ENCODE results near the gene ALKBH7. TPM values are rescaled to one million over a fixed set of nuclear protein-coding genes. Genes with fewer than 3 reads are reported as not detected.

ALKBH7 gene, protein sequence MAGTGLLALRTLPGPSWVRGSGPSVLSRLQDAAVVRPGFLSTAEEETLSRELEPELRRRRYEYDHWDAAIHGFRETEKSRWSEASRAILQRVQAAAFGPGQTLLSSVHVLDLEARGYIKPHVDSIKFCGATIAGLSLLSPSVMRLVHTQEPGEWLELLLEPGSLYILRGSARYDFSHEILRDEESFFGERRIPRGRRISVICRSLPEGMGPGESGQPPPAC
- polyA plus RNA-seq = 13.5 and 18.5 TPM in 2 replicates

DNA sequence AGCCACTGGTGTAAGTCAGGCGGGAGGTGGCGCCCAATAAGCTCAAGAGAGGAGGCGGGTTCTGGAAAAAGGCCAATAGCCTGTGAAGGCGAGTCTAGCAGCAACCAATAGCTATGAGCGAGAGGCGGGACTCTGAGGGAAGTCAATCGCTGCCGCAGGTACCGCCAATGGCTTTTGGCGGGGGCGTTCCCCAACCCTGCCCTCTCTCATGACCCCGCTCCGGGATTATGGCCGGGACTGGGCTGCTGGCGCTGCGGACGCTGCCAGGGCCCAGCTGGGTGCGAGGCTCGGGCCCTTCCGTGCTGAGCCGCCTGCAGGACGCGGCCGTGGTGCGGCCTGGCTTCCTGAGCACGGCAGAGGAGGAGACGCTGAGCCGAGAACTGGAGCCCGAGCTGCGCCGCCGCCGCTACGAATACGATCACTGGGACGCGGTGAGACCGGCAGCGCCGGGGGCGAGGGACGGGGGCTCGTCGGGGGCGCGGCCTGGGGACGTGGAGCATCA, at the start of gene ALKBH7:
Gene ALKBH7, plus strand, starts transcription at position 201 of the 502 bp plus-strand sequence. Its CDS starts 27 bp downstream, at position 228.

DNA sequence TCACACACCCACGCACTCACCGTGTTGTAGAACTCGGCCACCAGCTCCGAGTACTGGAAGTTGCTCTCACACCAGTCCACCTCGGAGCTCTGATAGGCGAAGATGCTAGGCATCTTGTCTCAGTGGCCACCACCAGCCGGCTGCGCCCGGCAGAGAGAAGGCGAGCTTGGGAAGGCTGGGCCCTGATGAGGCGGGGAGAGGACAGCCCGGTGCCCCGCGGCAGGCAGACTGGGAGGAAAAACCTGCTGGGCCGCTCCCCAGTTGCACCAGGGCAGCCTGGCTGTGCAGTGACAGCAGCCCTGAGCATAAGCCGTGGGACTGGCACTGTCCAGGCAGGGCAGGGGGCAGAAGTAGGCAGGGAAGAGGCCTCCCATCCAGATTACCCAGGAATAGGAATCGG, 39.2 kb upstream of the ALKBH7 start, which contains the start of gene ACER1:
Gene ACER1, minus strand, starts transcription at position 174 of the 400 bp plus-strand sequence. Its CDS starts 61 bp downstream, at position 113.

DNA sequence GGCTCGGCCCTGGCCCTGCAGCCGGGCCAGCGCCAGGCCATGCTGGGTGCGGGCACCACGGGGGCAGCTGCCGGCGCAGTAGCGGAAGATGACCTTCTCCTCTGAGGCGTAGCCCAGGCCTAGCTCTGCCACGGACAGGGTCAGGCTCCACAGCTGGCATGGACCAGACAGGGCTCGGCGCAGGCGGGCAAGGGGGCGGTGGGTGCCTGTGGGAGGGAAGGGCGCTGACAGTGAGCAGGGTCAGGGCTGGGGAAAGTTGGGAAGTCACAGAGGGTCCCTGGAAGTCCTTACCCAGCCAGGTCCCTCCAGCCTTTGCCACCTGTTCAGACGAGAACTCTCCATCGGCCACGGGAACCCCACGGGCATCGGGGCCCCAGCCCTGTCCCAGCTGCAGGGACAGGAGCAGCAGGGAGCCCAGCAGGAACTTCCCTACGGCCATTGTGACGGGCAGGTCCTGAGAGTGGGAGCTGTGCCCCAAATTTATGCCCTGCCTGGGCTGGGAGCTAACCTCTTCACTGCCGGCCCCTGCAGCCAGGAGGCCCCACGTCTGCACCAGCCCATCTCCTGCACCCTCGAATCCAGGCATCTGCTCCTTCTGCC, 2.9 kb downstream of the ALKBH7 start, which contains the start of gene PSPN:
Gene PSPN, minus strand, starts transcription at position 523 of the 600 bp plus-strand sequence. Its CDS starts 84 bp downstream, at position 439.

GRCh38 chr19:6393074-6393982, 20.7 kb downstream of the ALKBH7 start, which contains the start of gene GTF2F1:
GTF2F1 (minus strand) TSS chr19:6393164; CDS start chr19:6392995, 169 bp downstream.

GRCh38 chr19:6424195-6424938, 51.8 kb downstream of the ALKBH7 start, which contains the start of gene KHSRP:
KHSRP (minus strand) TSS chr19:6424811; CDS start chr19:6424701, 110 bp downstream.

Other genes starting within 250 kb of the ALKBH7 start
- 2.0 TPM in 1 of 2 replicates, not detected in the other for gene ACSBG2, start 237.1 kb upstream of the ALKBH7 start, polyA plus RNA-seq
- 0.87 and 1.8 TPM in 2 replicates for gene MLLT1, start 92.8 kb upstream of the ALKBH7 start, polyA plus RNA-seq
- gene ACER1, start 39.2 kb upstream of the ALKBH7 start, polyA plus RNA-seq = not detected in 2 replicates
- 32.5 and 41.3 TPM in 2 replicates for gene CLPP, start 11.3 kb upstream of the ALKBH7 start, polyA plus RNA-seq
- 0.35 TPM in 1 of 2 replicates, not detected in the other for gene PSPN, start 3.1 kb downstream of the ALKBH7 start, polyA plus RNA-seq
- 7.8 and 12.2 TPM in 2 replicates for gene GTF2F1, start 20.4 kb downstream of the ALKBH7 start, polyA plus RNA-seq
- gene KHSRP, start 52.0 kb downstream of the ALKBH7 start, polyA plus RNA-seq = 1.5 and 1.7 TPM in 2 replicates
- gene SLC25A41, start 61.0 kb downstream of the ALKBH7 start, polyA plus RNA-seq = not detected in 2 replicates
- 2.3 and 12.2 TPM in 2 replicates for gene SLC25A23, start 87.0 kb downstream of the ALKBH7 start, polyA plus RNA-seq
- not detected in 2 replicates for gene CRB3, start 91.5 kb downstream of the ALKBH7 start, polyA plus RNA-seq
- not detected in 2 replicates for gene DENND1C, start 109.0 kb downstream of the ALKBH7 start, polyA plus RNA-seq
- gene TUBB4A, start 129.5 kb downstream of the ALKBH7 start, polyA plus RNA-seq = 28.2 and 83.7 TPM in 2 replicates
- gene TNFSF9, start 158.2 kb downstream of the ALKBH7 start, polyA plus RNA-seq = 0.14 and 1.9 TPM in 2 replicates
- gene CD70, start 218.4 kb downstream of the ALKBH7 start, polyA plus RNA-seq = 2.3 TPM in 1 of 2 replicates, not detected in the other